GM18867 (cell line): Measurements from ENCODE around the gene VAMP8.
A peak's percentile ranks its signal among the peaks of the same experiment; 100 is the strongest.
"Not testable (repeated sequence)": the region's sequence is repeated elsewhere in the genome, so short reads cannot be mapped to it uniquely, and the experiment has no call there.

Source experiments
- ATAC-seq: cut with Tn5 transposase; IDR thresholded peaks from one replicate; pipeline ENCODE4 v1.9.1; 2021; ENCODE audit warnings: mild to moderate bottlenecking, moderate library complexity; ENCODE audit not compliant: unreplicated experiment

The VAMP8 gene

GRCh38 chr2:85579266-85579935 lies 2.0 kb downstream of the VAMP8 start:
- no peak for ATAC-seq

DNA sequence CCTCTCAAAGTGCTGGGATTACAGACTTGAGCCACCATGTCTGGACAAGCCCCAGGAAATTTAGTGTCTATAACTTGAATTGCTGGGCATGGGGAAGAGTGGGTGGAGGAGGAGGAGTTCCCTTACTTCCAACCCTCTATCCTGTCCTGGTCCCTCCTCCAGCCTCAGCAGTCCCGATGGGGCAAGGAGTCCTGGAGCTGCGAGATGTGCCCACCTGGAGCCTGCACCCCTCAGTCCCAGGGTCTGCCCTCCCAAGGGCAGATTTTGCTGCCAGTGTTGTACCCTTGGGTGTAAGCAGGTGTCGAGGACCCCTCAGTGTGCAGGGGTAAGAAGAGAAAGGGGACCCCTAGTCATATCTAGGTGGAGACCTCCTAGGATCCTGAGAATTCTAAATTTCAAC lies 2.8 kb downstream of the VAMP8 start:
- no peak for ATAC-seq

DNA sequence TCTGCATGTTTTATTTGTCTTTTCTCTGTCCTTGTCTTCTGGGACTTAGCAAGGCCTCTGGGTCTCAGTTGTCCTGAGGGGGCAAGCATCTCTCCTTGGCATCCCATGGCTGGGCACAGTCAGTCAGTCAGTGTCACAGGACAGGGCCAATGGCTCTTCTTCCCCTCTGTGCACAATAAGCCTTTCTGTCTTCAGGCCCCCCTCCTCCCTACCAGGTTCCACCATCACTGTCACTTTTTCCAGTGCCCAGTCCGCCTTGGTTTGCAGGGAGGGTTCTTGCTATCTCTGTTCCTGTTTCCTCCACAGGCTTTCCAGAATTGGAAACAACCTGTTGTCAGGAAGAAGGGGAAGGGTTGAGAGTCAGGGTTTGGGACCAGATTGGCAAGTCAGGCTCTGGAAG lies 5.1 kb downstream of the VAMP8 start:
- no peak for ATAC-seq

DNA sequence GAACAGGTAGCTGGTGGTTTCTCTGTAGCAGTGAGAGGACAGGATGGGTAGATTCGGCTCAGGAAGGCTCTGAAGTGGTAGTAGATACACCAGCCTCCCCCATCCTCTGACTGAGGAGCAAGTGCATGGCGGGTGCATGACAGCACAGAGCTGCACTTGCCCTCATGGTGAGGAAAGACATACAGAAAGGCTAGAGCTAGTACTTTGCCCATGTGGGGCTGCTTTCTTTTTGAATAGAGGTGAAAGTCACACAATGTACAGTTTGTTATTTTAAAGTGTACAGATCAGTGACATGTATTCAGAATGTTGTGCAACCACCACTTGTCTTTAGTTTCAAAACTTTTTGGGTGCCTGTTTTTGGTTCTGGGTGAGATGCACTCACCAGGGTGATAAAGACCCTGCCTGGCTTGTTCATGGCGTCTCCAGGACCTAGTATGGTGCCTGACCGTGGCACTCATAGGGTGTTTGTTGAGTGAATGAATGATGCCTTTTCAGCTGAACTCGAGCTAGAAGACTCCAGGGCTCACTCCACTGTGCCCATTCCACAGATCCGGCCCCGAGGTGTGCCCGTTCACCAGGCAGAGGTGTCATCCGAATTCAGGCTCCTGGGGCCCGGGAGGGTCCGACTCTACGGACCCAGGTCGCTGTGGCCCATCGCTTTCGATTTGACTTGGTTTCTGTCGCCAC lies 6.4 kb downstream of the VAMP8 start:
- peak; percentile 70 for ATAC-seq

DNA sequence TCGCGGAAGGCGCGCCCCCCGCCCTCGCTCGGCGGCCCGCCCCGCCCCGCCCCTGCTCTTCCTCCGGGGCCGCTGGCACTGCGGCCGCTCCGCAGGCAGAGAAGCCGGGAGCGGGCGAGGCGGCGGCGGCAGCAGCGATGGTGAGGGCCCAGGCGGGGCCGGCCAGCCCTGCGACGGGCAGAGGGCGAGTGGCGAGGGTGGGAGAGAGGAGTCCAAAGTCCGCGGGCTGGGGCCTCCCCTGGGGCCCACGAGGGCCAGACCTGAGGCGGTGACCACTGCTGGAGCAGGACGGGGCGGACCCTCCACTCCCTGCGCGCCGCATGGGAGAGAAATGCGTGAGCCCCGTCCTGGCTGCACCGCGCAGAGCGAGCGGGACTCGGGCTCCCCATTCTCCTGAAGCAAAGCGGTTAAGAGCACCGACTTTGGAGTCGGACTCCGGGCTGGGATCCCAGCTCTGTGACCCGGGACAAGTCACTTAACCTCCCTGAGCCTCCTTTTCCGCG lies 7.0 kb downstream of the VAMP8 start, which contains the start of gene VAMP5:
Gene VAMP5 (plus strand): TSS at position 78 of the 503 bp plus-strand sequence. CDS start 60 bp downstream, at position 138.
- ATAC-seq: peak; percentile 37

DNA sequence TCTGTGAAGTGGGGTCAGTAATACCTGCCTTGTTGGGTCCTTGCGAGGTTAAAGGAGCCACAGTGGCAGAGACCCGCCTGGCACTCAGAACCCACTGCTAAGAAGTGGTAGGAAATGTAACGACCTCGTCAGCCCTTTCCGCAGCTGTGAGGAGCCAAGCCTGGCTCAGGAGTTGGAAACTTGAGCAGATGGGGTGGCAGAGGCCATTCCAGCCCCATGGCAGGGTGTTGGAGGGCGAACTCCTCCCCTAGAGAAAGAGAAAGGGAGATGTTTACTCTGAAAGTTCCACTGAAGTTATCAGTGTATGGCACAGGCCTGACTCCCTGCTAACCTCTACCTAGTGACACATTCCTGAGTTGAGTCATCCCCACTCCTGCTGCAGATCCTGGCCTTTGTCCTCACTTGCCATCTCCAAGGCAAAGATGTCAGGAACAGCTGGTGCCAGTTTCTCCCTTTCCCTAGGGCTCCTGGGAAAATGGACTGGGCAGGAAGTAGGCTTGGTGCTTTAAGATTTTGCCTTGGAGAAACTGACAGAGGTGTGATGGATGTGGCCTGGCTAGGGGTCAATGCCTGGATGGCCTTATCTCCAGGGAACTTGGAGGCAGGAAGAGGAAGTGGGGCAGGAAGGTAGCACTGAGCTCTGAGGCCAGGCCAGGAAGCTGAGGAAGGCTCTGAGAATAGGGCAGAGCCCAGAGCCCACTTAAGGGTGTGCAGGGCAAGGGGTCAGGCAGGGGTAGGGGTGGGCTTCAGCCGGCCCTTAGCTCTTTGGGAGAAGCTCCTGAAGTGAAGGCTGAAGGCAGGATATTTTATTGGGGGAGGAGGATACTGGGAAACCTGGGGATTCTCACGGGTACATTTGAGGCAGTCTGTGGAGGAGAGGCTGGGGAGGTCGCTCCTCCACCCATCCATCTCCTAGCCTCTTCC lies 7.7 kb downstream of the VAMP8 start:
- peak; percentile 38 for ATAC-seq

DNA sequence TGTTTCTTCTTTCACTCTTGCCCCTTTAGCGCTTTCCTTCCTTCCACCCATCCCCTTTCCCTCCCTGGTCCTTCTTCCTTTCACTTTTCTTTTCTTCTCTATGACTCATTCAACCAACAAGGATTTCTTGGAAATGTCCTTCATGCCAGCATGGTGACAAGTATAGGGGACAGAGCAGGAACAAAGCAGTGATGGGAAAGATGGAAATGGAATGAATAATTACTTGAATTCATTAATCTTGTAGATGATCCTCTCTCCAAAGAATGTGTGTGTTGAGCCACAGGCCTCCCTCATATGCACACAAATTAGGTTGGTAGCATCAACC lies 8.4 kb downstream of the VAMP8 start:
- no peak for ATAC-seq

GRCh38 chr2:85588236-85588635 lies 10.8 kb downstream of the VAMP8 start:
- ATAC-seq: no peak

DNA sequence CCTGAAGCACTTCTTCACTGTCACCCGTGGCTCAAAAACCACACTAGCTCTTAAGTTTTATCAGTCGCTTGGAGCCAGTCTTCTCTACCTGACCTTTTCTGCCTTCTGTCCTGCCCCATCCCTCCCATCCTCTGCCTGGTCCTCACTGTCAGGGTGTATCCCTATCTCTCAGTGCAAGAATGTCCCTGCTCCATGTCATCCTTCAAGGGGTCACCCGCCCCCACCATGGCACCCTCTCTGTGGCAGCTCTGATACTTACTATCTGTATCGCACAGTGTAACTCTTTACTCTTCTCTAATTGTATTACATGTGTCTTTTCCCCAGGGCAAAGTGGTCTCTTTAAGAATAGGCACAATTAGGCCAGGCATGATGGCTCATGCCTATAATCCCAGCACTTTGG lies 11.3 kb downstream of the VAMP8 start:
- ATAC-seq: no peak

DNA sequence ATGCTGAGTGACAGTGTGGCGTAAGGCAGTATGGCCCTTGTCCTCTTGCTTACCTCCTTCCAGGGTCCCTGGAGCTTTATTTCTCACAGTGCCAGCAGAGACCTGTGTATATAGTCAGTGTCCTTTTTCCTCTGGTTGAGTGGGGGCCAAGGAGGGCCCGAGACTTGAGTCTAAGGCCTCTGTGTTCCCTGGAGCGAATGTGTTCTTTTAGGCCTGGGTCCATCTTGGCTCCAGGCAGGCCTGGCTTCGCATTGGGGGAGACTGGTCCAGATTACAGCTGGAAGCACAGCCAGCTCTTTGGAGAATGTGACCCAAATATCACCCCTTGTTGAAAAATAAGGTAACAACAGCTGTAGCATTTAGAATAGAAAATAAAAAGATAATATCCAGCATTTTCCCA lies 11.8 kb downstream of the VAMP8 start:
- no peak for ATAC-seq

DNA sequence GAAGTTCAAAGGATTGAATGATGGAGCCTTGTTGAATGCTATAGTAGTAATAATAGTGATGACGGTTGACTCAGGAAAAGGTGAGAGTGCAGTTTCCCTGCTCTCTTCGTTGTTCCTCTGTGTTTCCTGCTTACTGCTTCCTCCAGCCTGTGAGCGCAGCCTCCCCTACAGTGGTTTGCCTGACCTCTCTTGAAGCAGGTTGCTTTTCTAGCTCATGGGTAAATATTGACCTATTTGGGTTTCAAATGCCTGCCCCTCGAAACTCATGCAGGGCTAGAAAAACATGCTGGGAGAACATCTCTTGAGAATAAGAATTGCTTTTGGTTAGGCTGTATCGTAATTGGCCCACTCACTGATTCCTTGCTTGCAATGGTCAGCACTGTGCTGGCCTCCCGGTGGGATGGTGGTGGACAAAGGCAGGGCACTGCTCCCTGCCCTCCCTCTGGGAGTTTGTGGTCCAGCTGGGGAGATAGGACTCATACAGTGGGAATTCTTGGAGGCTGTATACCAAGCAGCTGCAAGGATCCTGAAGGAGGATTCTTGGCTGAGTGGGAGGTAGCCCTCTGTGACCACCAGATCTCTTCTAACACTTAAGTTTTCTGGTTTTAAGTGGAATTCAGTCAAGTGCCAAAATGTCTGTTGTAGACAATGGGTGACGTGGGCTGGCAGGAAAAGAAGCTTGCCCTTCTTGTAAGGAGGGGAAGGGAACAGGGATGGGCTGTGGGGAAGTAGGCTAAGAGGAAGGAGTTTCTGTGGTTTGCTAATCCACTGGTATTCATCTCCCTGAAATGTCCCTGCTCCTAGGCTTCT lies 12.8 kb downstream of the VAMP8 start:
- no peak for ATAC-seq

DNA sequence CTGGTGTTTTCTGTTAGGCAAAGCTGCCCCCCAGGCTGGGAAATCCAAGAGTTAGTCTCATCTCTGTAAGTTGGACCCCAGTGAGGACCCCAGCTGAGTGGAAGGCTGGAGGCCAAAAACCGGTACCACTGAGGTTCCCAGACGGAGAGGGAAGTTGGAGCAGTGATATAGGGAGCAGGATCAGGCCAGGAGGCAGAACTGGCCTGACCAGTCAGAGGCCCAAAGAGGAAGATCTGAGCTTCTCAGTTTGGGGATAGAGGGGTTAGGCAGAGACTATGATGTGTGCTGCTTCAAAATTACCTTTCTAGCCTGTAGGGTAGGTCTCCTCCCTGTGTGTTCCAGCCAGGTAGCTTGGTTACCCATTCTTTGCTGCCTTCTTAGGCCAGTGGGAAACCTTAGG lies 13.6 kb downstream of the VAMP8 start:
- ATAC-seq: no peak

DNA sequence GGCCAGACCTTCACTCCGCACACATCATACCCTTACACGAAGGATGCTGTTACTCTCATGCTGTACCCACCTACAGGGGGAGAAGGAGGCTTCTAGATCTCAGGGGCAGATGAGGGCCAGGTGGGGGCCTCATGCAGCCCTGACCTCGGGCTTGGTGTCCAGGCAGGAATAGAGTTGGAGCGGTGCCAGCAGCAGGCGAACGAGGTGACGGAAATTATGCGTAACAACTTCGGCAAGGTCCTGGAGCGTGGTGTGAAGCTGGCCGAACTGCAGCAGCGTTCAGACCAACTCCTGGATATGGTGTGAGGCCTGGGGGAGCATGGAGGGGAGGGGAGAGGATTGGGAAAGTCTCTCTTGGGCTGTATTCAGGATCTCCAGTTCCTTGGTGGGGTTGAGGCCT lies 14.2 kb downstream of the VAMP8 start:
- no peak for ATAC-seq

- not testable (repeated sequence) for ATAC-seq
Measured at GRCh38 chr2:85592299-85592698, 14.9 kb downstream of the VAMP8 start.

DNA sequence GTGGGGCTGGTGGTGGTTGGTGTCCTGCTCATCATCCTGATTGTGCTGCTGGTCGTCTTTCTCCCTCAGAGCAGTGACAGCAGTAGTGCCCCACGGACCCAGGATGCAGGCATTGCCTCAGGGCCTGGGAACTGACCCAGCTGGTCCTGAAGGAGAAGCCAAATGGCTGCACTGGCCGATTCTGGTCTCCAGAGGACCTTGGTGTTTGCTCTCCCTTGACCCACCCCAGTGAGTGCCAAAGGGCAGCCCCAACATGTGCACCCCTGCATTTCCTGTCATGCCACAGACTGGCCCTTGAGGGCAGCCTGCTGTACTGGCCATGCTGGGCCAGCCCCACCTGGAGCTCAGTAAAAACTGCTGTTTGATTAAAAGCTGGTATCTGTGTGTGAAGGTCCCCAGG lies 15.6 kb downstream of the VAMP8 start:
- no peak for ATAC-seq

GRCh38 chr2:85594715-85595300 lies 17.4 kb downstream of the VAMP8 start:
- no peak for ATAC-seq

GRCh38 chr2:85595301-85596025 lies 18.1 kb downstream of the VAMP8 start, which contains the start of gene RNF181:
RNF181 (plus strand) TSS chr2:85595745; CDS start chr2:85595764, 19 bp downstream.
- ATAC-seq: peak; percentile 98

- no peak for ATAC-seq
Measured at GRCh38 chr2:85596026-85596333, 18.6 kb downstream of the VAMP8 start.

- no peak for ATAC-seq
Measured at GRCh38 chr2:85596486-85597143, 19.2 kb downstream of the VAMP8 start.
